Measurements from ENCODE around the gene DDIT4. TPM values are rescaled to one million over a fixed set of nuclear protein-coding genes. Genes with fewer than 3 reads are reported as not detected.
A peak's percentile ranks its signal among the peaks of the same experiment; 100 is the strongest.

Gene DDIT4
- total RNA-seq, 1 donor from 2014 or later: 68.6 TPM

DNA sequence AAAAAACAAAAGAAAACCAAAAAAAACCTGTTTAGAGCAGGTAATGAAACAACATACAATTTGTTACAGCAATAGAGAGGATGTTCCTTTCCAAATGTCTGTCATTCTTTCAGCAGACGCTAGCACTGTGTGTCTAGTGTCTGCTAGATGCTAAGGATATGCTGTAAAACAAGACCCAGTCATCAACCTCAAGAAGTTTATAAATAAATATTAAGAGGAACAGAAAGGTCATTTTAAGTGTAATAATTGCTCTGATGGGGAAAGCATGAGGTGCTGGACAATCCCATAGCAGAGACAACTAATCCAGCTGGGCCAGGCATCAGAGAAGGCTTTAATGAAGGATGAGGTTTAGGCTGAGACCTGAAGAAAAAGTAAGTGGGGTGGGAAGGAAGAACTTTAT, 34.3 kb upstream of the DDIT4 start:
- Mint-ChIP-seq H3K27ac (ENCODE audit: unreplicated experiment) (no peak overlapping the region), H3K4me3 (no peak overlapping the region)
- TF ChIP-seq, protein P1, sequence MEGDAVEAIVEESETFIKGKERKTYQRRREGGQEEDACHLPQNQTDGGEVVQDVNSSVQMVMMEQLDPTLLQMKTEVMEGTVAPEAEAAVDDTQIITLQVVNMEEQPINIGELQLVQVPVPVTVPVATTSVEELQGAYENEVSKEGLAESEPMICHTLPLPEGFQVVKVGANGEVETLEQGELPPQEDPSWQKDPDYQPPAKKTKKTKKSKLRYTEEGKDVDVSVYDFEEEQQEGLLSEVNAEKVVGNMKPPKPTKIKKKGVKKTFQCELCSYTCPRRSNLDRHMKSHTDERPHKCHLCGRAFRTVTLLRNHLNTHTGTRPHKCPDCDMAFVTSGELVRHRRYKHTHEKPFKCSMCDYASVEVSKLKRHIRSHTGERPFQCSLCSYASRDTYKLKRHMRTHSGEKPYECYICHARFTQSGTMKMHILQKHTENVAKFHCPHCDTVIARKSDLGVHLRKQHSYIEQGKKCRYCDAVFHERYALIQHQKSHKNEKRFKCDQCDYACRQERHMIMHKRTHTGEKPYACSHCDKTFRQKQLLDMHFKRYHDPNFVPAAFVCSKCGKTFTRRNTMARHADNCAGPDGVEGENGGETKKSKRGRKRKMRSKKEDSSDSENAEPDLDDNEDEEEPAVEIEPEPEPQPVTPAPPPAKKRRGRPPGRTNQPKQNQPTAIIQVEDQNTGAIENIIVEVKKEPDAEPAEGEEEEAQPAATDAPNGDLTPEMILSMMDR (conservative IDR thresholded peaks at IDR 0.05): no peak

DNA sequence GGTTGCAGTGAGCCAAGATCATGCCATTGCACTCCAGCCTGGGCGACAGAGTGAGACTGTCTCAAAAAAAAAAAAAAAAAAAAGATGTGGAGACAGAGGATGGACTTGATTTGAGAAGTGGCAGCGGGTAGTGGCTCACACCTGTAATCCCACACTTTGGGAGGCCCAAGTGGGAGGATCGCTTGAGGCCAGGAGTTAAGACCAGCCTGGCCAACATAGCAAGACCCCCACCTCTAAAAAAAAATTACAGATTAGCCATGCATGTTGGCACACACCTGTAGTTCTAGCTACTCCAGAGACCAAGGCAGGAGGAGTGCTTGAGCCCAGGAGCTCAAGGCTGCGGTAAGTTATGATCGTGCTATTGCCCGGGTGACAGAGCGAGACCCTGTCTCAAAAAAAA, 33.4 kb upstream of the DDIT4 start:
- Mint-ChIP-seq H3K4me1 (peaks cover 33% of the 10 kb centered on the region), H3K4me3 (no peak overlapping the region), H3K9me3 (no peaks in the 10 kb centered on the region), H3K36me3 (ENCODE audit: low read depth) (peaks cover 3% of the 10 kb centered on the region), H3K27ac (ENCODE audit: unreplicated experiment) (no peak overlapping the region), H3K27me3 (ENCODE audit: low read depth) (no peaks in the 10 kb centered on the region)
- TF ChIP-seq, protein P1 (conservative IDR thresholded peaks at IDR 0.05): no peak
- no peak for DNase-seq (ENCODE audit: low read depth, low spot score)

More for the DNA sequence above, 34.3 kb upstream of the DDIT4 start:
- no peak for DNase-seq (ENCODE audit: low read depth, low spot score)
- no peaks in the 10 kb centered on the region for H3K9me3 Mint-ChIP-seq
- H3K27me3 Mint-ChIP-seq (ENCODE audit: low read depth): no peaks in the 10 kb centered on the region
- H3K36me3 Mint-ChIP-seq (ENCODE audit: low read depth): peaks cover 3% of the 10 kb centered on the region
- peaks cover 29% of the 10 kb centered on the region for H3K4me1 Mint-ChIP-seq

DNA sequence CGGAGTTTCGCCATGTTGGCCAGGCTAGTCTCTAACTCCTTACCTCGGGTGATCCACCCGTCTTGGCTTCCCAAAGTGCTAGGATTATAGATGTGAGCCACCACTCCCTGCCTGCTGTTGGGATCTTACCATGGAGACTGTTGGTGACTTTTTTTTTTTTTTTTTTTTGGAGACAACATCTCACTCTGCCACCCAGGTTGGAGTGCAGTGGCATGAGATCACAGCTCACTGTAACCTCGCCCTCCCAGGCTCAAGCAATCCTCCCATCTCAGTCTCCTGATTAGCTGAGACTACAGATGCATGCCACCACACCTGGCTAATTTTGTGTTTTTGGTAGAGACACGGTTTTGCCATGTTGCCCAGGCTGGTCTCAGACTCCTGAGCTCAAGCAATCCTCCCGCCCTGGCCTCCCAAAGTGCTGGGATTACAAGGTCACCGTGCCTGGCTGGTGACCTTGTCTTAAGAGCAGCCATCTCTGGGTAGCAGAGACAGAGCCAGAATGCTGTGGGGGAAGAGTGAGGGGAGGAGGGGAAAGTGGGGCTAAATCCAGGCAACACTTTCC, 32.0 kb upstream of the DDIT4 start:
- H3K9me3 Mint-ChIP-seq: no peaks in the 10 kb centered on the region
- no peaks in the 10 kb centered on the region for H3K36me3 Mint-ChIP-seq (ENCODE audit: low read depth)
- H3K27me3 Mint-ChIP-seq (ENCODE audit: low read depth): no peaks in the 10 kb centered on the region
- TF ChIP-seq, protein P1 (conservative IDR thresholded peaks at IDR 0.05): no peak
- DNase-seq (ENCODE audit: low read depth, low spot score): no peak
- peak overlapping the region; percentile 87 for H3K27ac Mint-ChIP-seq (ENCODE audit: unreplicated experiment)
- peaks cover 41% of the 10 kb centered on the region for H3K4me1 Mint-ChIP-seq
- H3K4me3 Mint-ChIP-seq: no peak overlapping the region

DNA sequence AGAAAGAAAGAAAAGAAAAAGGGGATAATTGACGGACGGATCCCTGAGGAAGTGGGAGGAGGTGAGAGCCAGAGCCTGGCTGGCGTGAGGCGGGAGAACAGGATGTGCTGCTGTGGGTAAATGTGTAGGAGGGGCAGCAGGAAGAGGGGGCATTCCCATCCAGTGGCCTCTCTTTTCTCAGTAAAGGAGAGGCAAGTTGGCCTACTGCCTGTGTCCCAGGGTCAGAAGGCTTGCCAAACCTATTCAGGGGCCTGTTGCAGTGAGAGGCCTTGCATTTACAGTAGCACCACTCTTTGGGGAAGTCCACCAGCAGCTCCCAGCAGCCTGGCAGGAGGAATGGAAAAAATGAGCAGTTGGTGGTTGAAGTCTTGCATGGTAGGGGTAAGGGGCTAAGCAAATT, 31.0 kb upstream of the DDIT4 start:
- Mint-ChIP-seq H3K27ac (ENCODE audit: unreplicated experiment) (peak overlapping the region; percentile 88), H3K36me3 (ENCODE audit: low read depth) (no peaks in the 10 kb centered on the region), H3K9me3 (no peaks in the 10 kb centered on the region), H3K27me3 (ENCODE audit: low read depth) (no peaks in the 10 kb centered on the region), H3K4me1 (peaks cover 39% of the 10 kb centered on the region), H3K4me3 (no peak overlapping the region)
- TF ChIP-seq, protein P1 (conservative IDR thresholded peaks at IDR 0.05): no peak
- no peak for DNase-seq (ENCODE audit: low read depth, low spot score)

DNA sequence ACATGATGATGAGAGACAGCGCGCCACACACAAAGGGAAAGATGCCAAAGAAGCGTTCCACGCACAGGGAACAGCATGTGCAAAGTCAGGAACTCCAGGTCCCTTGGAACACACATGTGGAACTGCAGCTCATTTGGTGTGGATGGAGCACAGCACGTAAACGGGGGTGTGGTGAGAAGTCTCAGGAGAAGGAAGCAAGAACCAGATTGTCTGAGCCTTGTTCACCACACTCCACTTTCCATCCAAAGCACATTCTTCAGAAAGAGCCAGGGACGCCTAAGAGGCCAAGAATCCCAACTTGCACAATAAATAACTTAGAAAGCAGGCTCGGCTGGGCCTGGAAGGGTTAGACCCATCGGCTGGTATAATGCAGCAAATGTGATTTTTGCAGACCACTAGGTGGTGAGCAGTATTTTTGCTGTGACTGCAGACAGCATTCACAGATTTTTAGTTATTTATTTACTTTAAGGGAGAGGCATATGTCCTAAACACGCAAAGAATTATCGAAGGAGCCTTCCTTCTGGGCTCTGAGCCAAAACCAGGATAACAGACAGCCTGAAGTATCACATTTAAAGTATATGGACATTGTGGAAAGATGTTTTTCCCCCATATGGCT, 29.8 kb upstream of the DDIT4 start:
- Mint-ChIP-seq H3K4me3 (no peak overlapping the region), H3K9me3 (no peaks in the 10 kb centered on the region), H3K4me1 (peaks cover 48% of the 10 kb centered on the region), H3K36me3 (ENCODE audit: low read depth) (no peaks in the 10 kb centered on the region), H3K27me3 (ENCODE audit: low read depth) (no peaks in the 10 kb centered on the region), H3K27ac (ENCODE audit: unreplicated experiment) (peak overlapping the region; percentile 3)
- TF ChIP-seq, protein P1 (conservative IDR thresholded peaks at IDR 0.05): peak; percentile 51
- DNase-seq (ENCODE audit: low read depth, low spot score): no peak

Data from neural crest cell (in vitro differentiated cells).